CD14-positive monocyte (primary cell): ENCODE data around the gene AGAP1. TPM values are rescaled to one million over a fixed set of nuclear protein-coding genes. Genes with fewer than 3 reads are reported as not detected.

Experiments
- DNase-seq, 3 donors: peaks; one replicate each; pipeline ENCODE4 v3.0.0-alpha.2; 2011 to 2022
- H2AFZ ChIP-seq: 2 replicates; pipeline ENCODE4 v1.6.0; 2012; ENCODE audit warnings: mild to moderate bottlenecking, low read depth, low read length, inconsistent platforms; ENCODE audit not compliant: insufficient read depth, poor library complexity, severe bottlenecking
- H3K27ac ChIP-seq, 2 donors: 1 replicate in 1 of 2; 2 replicates in 1 of 2; pipeline ENCODE4 v1.5.1; 2012 to 2013; ENCODE audit warnings: low read length in 2 of 2, control low read depth in 1 of 2, inconsistent platforms in 1 of 2, low read depth in 1 of 2, mild to moderate bottlenecking in 1 of 2
- H3K27me3 ChIP-seq, 2 donors: one replicate each; pipeline versions ENCODE4 v1.6.0 to v1.6.1; 2011 to 2013; ENCODE audit warnings: low read length in 2 of 2; ENCODE audit not compliant: control insufficient read depth in 2 of 2, insufficient read depth in 2 of 2
- H3K36me3 ChIP-seq, 2 donors: replicated peaks in 1 of 2; 1 replicate in 1 of 2; 2 replicates in 1 of 2; pipeline versions ENCODE4 v1.5.1 to v1.6.1; 2012 to 2013; ENCODE audit warnings: low read length in 2 of 2, control low read depth in 1 of 2, inconsistent platforms in 1 of 2, mild to moderate bottlenecking in 1 of 2; ENCODE audit not compliant: insufficient read depth in 2 of 2, control insufficient read depth in 1 of 2
- H3K4me1 ChIP-seq, 2 donors: 1 replicate in 1 of 2; 2 replicates in 1 of 2; pipeline versions ENCODE4 v1.5.1 to v1.6.1; 2012 to 2013; ENCODE audit warnings: low read length in 2 of 2, control low read depth in 1 of 2, inconsistent platforms in 1 of 2, mild to moderate bottlenecking in 1 of 2, moderate library complexity in 1 of 2; ENCODE audit not compliant: insufficient read depth in 2 of 2, control insufficient read depth in 1 of 2
- H3K4me2 ChIP-seq: replicated peaks from 2 replicates; pipeline ENCODE3; 2012; ENCODE audit warnings: low read length, moderate library complexity, mild to moderate bottlenecking; ENCODE audit not compliant: poor library complexity, severe bottlenecking; ENCODE audit errors: extremely low read depth
- H3K4me3 ChIP-seq, 3 experiments: fragments of 200-600 bp in 1 of 3; sonication (generic) in 1 of 3; replicated peaks in 1 of 3; 1 replicate in 2 of 3; 2 replicates in 1 of 3; pipeline ENCODE4 v1.5.1; 2011 to 2013; ENCODE audit warnings: low read length in 3 of 3, mild to moderate bottlenecking in 3 of 3, control low read depth in 2 of 3, low read depth in 2 of 3, inconsistent platforms in 1 of 3, moderate library complexity in 1 of 3
- H3K79me2 ChIP-seq: 2 replicates; pipeline ENCODE4 v1.6.0; 2012; ENCODE audit warnings: mild to moderate bottlenecking, control low read depth, inconsistent platforms, low read length, moderate library complexity; ENCODE audit not compliant: insufficient read depth
- H3K9ac ChIP-seq: 2 replicates; pipeline ENCODE4 v1.6.0; 2017; ENCODE audit warnings: low read length, mild to moderate bottlenecking; ENCODE audit not compliant: insufficient read depth, poor library complexity, severe bottlenecking
- H3K9me3 ChIP-seq, 2 donors: replicated peaks in 1 of 2; 1 replicate in 1 of 2; 2 replicates in 1 of 2; pipeline versions ENCODE4 v1.5.1 to v1.6.1; 2012 to 2013; ENCODE audit warnings: low read length in 2 of 2, control low read depth in 1 of 2; ENCODE audit not compliant: control insufficient read depth in 1 of 2, insufficient read depth in 1 of 2
- H4K20me1 ChIP-seq: 2 replicates; pipeline ENCODE4 v1.6.0; 2012; ENCODE audit warnings: mild to moderate bottlenecking, low read length, control low read depth, moderate library complexity; ENCODE audit not compliant: insufficient read depth
- H3K27ac Mint-ChIP-seq, 7 donors: one replicate each; pipeline ENCODE4 v1.8.0; 2020; ENCODE audit warnings: mild to moderate bottlenecking in 7 of 7, mixed read lengths in 7 of 7, moderate library complexity in 6 of 7, inconsistent platforms in 2 of 7
- H3K27me3 Mint-ChIP-seq, 3 donors: one replicate each; pipeline ENCODE4 v1.8.0; 2021 to 2022; ENCODE audit warnings: low read depth in 3 of 3, mild to moderate bottlenecking in 3 of 3, mixed read lengths in 3 of 3, moderate library complexity in 3 of 3, inconsistent platforms in 1 of 3
- H3K36me3 Mint-ChIP-seq, 2 donors: one replicate each; pipeline ENCODE4 v1.8.0; 2020; ENCODE audit warnings: mixed read lengths in 2 of 2, inconsistent platforms in 1 of 2, mild to moderate bottlenecking in 1 of 2
- H3K4me1 Mint-ChIP-seq: one replicate; pipeline ENCODE4 v1.8.0; 2020; ENCODE audit warnings: mild to moderate bottlenecking, mixed read lengths
- H3K4me3 Mint-ChIP-seq, 2 donors: one replicate each; pipeline ENCODE4 v1.8.0; 2020; ENCODE audit warnings: mild to moderate bottlenecking in 2 of 2, mixed read lengths in 2 of 2, moderate library complexity in 1 of 2
- H3K9me3 Mint-ChIP-seq, 7 donors: one replicate each; pipeline ENCODE4 v1.8.0; 2020 to 2022; ENCODE audit warnings: mixed read lengths in 7 of 7, mild to moderate bottlenecking in 6 of 7, moderate library complexity in 6 of 7, inconsistent platforms in 2 of 7
- CTCF ChIP-seq: fragments of 200-600 bp; IDR thresholded peaks from one replicate; pipeline ENCODE4 v1.8.0; 2022; ENCODE audit warnings: antibody characterized with exemption, mild to moderate bottlenecking
- WGBS: methylation state at CpG from one replicate; pipeline ENCODE4 v1.1.5; 2013; ENCODE audit warnings: missing lambda C conversion rate; ENCODE audit not compliant: insufficient coverage; 5-methylcytosine and 5-hydroxymethylcytosine counted together
- intact Hi-C, 2 donors: fragments of 100-400 bp; cut with micrococcal nuclease; formaldehyde crosslinking; loops; one replicate each; pipeline versions ENCODE4 v1.15.0 to v1.15.1; 2023
- polyA plus RNA-seq, 3 donors: library from polyadenylated mRNA; depleted of rRNA in 1 of 3; unstranded in 2 of 3; stranded (reverse) in 1 of 3; fragments of 300-500 nt in 2 of 3; fragments of >200 nt in 1 of 3; fragmentation: Illumina TruSeq in 2 of 3; gene quantifications; 1 replicate in 2 of 3; 2 replicates in 1 of 3; pipeline ENCODE4 v1.2.3, GENCODE V29; 2012 to 2021

The AGAP1 gene
- polyA plus RNA-seq, 3 donors: 0.12 TPM; not detected in 2

- no peaks in the 10 kb centered on the region for H3K27me3 ChIP-seq
- H3K4me2 ChIP-seq: no peak overlapping the region
- DNase-seq: no peak
- no peaks in the 10 kb centered on the region for H3K79me2 ChIP-seq
- no peaks in the 10 kb centered on the region for H3K4me1 Mint-ChIP-seq
- H3K9ac ChIP-seq: no peak overlapping the region
- no peaks in the 10 kb centered on the region for H3K4me1 ChIP-seq
- no peak overlapping the region for H3K4me3 ChIP-seq
- H3K27ac Mint-ChIP-seq: no peak overlapping the region
- H3K27me3 Mint-ChIP-seq: peaks cover 5 to 17% (median 10%) of the 10 kb centered on the region in 3 donors
- no peak overlapping the region for H2AFZ ChIP-seq
- intact Hi-C loops: no loop called here
- H4K20me1 ChIP-seq: no peaks in the 10 kb centered on the region
- no peaks in the 10 kb centered on the region for H3K36me3 Mint-ChIP-seq
- H3K36me3 ChIP-seq: no peaks in the 10 kb centered on the region
- H3K9me3 Mint-ChIP-seq: peaks cover 0 to 5% (median 0%) of the 10 kb centered on the region in 7 donors
- no peak overlapping the region for H3K27ac ChIP-seq
- no peak overlapping the region for H3K4me3 Mint-ChIP-seq
- no peak for TF ChIP-seq CTCF
- 91% methylated on average over 26 of the region's 32 CpGs for WGBS
- no peaks in the 10 kb centered on the region for H3K9me3 ChIP-seq
These were observed 41.0 kb downstream of the AGAP1 start for GRCh38 chr2:235534678-235535422.

- no peaks in the 10 kb centered on the region for H3K36me3 Mint-ChIP-seq
- no peaks in the 10 kb centered on the region for H3K4me1 Mint-ChIP-seq
- no peaks in the 10 kb centered on the region for H3K79me2 ChIP-seq
- H2AFZ ChIP-seq: no peak overlapping the region
- H3K4me2 ChIP-seq: no peak overlapping the region
- H3K4me3 ChIP-seq: no peak overlapping the region
- no peaks in the 10 kb centered on the region for H3K27me3 ChIP-seq
- H3K9ac ChIP-seq: no peak overlapping the region
- H3K27me3 Mint-ChIP-seq: peaks cover 5 to 18% (median 12%) of the 10 kb centered on the region in 3 donors
- TF ChIP-seq CTCF: no peak
- no peaks in the 10 kb centered on the region for H3K9me3 ChIP-seq
- WGBS: 97% methylated on average over 14 of the region's 25 CpGs
- H4K20me1 ChIP-seq: no peaks in the 10 kb centered on the region
- H3K27ac ChIP-seq: no peak overlapping the region
- H3K4me3 Mint-ChIP-seq: no peak overlapping the region
- intact Hi-C loops: no loop called here
- H3K27ac Mint-ChIP-seq: no peak overlapping the region
- H3K9me3 Mint-ChIP-seq: peaks cover 0 to 3% (median 0%) of the 10 kb centered on the region in 7 donors
- no peaks in the 10 kb centered on the region for H3K36me3 ChIP-seq
- no peak for DNase-seq
- H3K4me1 ChIP-seq: no peaks in the 10 kb centered on the region
These were observed 41.7 kb downstream of the AGAP1 start for GRCh38 chr2:235535423-235536130.
